ENCODE data around the gene HSD17B2. TPM values are rescaled to one million over a fixed set of nuclear protein-coding genes. Genes with fewer than 3 reads are reported as not detected.
"Not testable (repeated sequence)": the region's sequence is repeated elsewhere in the genome, so short reads cannot be mapped to it uniquely, and the experiment has no call there.

The HSD17B2 gene
- total RNA-seq, 1 donor from 2014 or later, result not detected

DNA sequence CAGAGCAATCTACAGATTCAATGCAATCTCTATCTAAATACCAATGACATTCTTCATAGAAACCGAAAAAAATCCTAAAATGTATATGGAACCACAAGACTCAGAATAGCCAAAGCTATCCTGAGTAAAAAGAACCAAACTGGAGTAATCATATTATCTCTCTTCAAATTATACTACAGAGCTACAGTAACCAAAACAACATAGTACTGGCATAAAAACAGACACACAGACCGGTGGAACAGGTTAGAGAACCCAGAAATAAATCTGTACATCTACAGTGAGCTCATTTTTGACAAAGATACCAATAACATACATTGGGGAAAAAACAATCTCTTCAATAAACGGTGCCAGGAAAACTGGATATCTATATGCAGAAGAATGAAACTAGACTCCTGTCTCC is 89.6 kb downstream of the HSD17B2 start:
- intact Hi-C loops (cut with micrococcal nuclease), result no loop called here

DNA sequence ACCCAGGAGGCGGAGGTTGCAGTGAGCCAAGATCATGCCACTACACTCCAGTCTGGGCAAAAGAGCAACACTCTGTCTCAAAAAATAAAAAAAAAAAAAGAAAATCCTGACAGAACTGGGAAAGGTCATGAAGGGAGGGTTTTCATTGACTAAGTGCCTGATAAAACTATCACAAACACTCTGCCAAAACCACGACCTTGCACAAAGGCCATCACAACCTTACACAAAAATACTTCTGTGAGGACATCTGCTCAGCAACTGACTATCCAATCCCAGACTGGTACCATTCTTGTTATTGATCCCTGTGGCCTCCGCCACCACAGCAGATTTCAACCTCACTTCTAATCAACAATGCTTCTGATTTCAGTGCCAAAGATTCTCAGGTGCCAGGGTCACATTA is 94.8 kb downstream of the HSD17B2 start:
- intact Hi-C loops (cut with micrococcal nuclease), result loop anchor here (5.0 kb wide), 1 partner anchor 42 kb away; the partner anchor contains the start of gene MPHOSPH6

DNA sequence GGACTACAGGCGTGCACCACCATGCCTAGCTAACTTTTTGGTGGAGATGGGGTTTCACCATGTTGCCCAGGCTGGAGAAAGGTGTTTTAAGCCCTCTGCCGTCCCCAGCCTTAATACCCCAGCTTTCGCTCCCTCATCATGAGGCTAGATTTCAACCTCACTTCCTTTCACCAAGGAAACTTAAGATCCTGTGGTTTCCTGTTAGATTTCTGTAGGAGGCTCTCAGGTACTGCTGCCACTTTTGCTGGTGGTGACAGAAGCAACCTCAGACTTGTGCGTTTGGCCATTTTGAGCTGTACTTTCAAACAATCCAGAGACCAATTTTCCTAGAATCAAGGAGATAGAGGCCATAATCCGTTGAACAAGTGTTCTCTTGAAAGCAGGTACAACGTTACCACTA is 98.7 kb downstream of the HSD17B2 start:
- intact Hi-C loops (cut with micrococcal nuclease), result loop anchor here (5.0 kb wide), 1 partner anchor 39 kb away; the partner anchor contains the start of gene MPHOSPH6

DNA sequence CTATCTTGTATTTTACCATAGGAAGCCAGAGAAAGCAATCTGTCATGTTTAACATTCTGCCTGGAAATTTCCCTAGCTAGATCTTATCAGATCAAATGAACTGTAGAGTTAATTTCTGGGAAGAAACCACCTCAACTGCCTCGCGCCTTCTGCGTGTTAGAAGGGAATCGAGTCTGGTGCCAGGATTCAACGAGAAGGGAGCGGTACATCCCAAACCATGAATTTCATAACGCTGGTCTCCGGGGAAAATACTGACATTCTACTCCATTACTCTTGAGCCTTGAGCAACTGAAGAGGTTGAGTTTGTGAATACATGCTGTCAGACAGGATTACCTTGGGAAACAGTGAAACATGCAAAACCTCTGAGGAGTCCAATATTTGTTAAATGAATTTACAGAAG is 99.8 kb downstream of the HSD17B2 start:
- intact Hi-C loops (cut with micrococcal nuclease), result loop anchor here (5.0 kb wide), 1 partner anchor 37 kb away; the partner anchor contains the start of gene MPHOSPH6

DNA sequence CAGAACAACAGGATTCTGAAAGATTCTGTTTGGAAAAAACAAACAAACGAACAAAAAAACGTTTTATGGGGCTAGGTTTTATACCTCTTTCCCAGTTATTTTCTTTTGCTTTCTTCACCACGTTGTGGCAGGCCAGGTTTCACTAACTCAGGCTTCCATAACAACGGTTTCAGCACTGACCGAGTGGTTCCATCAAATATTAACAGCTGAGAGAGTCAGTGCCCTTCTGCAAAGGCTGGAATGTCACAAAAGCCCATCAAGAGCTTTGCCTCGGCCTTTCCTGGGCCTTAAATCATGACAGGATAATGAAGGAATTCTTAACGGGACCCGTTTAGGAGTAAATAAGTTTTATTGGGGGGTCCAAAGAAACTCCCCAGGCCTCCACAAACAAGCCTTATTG is 100.8 kb downstream of the HSD17B2 start:
- intact Hi-C loops (cut with micrococcal nuclease), result no loop called here

DNA sequence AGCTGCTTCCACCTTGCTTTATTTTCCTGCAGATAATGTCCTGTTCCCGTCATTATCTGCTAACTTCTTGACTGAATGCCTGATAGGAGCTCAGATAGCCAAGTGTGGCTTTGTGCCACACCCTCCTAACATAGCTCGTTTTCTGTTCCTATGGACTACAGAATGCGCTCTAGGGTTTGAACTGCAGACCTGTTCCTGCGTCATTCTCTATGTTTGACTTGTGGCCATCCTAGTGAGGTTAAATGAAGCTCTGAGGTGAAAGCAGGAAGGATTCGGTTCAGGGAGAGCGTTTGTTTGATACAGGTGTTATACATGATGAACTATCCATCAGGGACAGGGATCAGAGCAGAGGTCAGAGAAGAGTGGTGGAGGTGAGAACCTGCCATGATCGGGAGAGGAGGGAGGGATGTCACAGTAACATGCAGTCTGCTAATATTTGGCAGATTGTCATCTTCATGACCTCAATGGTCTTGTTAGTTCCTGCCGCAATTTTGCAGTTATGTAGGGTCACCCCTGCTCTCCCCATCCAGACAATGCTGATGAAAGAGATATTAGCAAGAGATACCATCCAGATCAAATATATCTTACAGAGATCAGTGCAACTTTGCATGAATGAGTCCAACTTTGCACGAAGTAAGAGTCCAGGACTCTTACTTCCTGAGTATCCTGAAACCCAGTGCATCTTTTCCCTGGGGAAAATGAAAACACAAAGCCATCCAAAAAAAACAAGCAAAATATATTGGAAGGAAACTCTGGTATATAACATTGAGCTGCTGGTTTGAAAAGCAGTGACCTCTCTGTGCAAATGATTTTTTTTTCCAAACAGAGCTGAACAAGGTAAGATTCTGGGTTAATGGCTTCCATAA is 102.1 kb downstream of the HSD17B2 start:
- intact Hi-C loops (cut with micrococcal nuclease), result no loop called here

DNA sequence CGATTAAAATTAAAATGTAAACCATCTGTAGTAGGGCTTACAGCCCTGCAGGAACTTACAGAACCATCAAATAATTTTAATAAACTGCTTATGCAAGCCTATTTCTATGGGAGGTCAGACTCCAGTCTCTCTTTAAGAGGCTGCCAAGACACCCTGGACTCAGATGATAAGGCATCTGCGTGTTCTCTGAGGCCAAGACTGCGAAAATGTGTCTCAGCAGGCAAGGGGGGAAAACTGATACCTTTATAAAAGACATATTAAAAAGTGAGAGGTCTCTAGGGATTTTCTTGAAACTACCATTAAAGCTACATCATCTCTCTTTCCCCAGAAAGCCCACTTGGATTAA is 102.7 kb downstream of the HSD17B2 start:
- intact Hi-C loops (cut with micrococcal nuclease), result no loop called here

DNA sequence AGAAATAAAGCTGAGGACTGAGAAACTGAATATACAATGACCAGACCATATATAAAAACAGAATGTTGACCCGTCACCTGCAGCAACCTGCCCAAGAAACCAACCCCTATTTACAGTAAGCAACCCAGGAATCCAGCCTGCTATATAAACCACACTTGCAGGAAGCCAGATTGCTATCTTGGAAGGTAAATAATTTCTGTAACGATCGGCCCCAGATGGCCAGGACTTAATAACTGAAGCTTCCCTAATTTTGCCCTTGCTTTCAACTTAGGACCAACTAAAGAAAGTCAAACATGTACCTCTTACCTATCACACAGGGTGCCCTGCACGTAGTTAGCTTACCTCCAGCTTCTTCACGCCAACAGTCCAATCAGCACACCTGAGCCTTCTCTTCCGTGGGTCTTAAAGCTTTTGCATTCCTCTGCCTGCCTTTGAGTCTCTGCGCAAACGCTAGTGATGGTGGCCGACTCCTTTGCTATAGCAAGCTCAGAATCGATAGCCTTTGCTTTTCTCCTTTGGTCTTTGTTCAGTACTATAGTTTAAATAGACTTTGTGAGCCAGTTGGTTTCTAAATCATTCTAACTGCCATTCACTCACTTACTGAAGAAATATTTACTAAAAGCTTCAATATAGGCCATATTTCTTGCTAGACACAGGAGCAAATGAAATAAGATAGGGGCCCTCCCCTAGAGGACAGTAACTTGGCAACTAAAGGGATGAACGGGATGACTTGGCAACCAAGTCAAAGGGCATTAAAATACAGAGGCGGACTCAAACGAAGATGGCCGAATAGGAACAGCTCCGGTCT is 103.6 kb downstream of the HSD17B2 start:
- intact Hi-C loops (cut with micrococcal nuclease), result no loop called here

DNA sequence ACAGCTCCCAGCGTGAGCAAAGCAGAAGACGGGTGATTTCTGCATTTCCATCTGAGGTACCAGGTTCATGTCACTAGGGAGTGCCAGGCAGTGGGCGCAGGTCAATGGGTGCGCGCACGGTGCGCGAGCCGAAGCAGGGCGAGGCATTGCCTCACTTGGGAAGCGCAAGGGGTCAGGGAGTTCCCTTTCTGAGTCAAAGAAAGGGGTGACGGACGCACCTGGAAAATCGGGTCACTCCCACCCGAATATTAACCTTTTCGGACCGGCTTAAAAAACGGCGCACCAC is 104.2 kb downstream of the HSD17B2 start:
- intact Hi-C loops (cut with micrococcal nuclease), result not testable (repeated sequence)

DNA sequence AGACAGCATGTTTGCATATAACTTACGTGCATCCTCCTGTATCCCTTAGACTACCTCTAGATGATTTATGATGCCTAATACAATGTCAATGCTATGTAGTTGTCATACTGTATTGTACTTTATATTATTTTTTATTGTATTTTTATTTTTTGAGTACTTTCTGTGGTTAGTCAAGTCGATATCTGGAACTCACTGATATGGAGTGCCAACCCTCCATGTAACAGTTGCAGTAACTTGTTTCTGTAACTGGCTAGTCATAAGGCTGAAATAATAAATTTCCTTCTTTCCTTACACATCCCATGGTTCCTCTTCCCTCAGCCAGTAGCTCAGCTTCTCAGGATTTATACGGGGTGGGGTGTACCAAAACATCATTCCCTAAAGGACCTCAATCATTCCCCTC is 111.5 kb downstream of the HSD17B2 start:
- intact Hi-C loops (cut with micrococcal nuclease), result no loop called here

DNA sequence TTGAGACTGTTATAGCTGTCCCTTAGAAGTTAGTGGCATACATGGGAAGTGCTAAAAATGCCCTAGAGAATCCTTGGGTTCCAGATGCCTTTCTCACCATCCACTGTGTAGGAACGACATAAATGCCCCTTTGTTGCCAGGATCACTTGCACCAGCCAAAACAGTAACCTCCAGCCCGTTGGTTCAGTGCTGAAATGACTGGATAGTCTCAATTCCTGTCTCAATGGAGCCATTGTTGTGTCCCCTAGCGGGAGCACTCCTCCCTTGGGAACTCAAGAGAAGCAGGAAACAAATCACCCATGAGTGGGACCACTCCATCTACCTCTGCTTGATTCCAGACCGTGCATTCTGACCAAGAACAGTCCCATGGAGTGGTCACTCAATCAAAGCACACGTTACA is 111.9 kb downstream of the HSD17B2 start:
- intact Hi-C loops (cut with micrococcal nuclease), result no loop called here

DNA sequence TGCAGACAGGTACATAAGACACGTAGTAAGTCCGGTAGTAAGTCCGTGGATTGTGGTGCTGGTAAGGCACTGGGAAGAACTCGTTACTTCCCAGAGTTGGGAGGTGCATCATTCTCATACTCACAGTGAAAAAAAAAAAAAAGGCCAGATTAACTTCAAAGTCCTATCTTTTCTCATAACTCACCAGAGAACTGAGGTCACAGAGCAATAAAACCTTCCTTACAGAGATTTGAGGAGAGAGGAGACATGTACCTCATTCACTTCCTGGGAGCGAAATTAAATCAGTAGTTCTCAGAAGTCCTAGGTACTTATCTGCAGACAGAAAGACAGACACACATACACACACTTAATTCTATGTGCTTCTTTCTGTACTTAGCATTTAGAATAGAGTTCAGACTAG is 112.5 kb downstream of the HSD17B2 start:
- intact Hi-C loops (cut with micrococcal nuclease), result no loop called here

Other genes with a start within 250 kb of the HSD17B2 start
- 6.1 and 7.3 TPM in 2 replicates for gene SDR42E1, start 23.8 kb upstream of the HSD17B2 start, total RNA-seq
- gene MPHOSPH6, start 135.0 kb downstream of the HSD17B2 start, total RNA-seq, result 35.3 and 37.0 TPM in 2 replicates